Upper lobe of left lung (tissue), 6 donors: ENCODE data around the gene LYPD6. TPM values are rescaled to one million over a fixed set of nuclear protein-coding genes. Genes with fewer than 3 reads are reported as not detected.

Experiments used
- ATAC-seq, 2 donors: fragments of 200-7000 bp; cut with Tn5 transposase; one replicate each; pipeline ENCODE4 v1.9.1; 2022; ENCODE audit warnings: mild to moderate bottlenecking in 2 of 2, moderate library complexity in 2 of 2; ENCODE audit not compliant: low FRiP score in 2 of 2
- DNase-seq, 2 donors: peaks; one replicate each; pipeline ENCODE4 v3.0.0-alpha.2; 2019 to 2020
- H3K27ac ChIP-seq, 4 donors: fragments of 200-600 bp; sonication (generic); one replicate each; pipeline ENCODE4 v1.5.1; 2016 to 2019
- H3K27me3 ChIP-seq, 4 donors: fragments of 200-600 bp; sonication (generic); one replicate each; pipeline ENCODE4 v1.5.1; 2017 to 2019
- H3K36me3 ChIP-seq, 4 donors: fragments of 200-600 bp; sonication (generic); one replicate each; pipeline ENCODE4 v1.5.1; 2016 to 2019
- H3K4me1 ChIP-seq, 4 donors: fragments of 200-600 bp; sonication (generic); one replicate each; pipeline ENCODE4 v1.5.1; 2018 to 2019
- H3K4me3 ChIP-seq, 4 donors: fragments of 200-600 bp; sonication (generic); one replicate each; pipeline ENCODE4 v1.5.1; 2017 to 2019; ENCODE audit warnings: mild to moderate bottlenecking in 2 of 4, moderate library complexity in 1 of 4
- H3K9me3 ChIP-seq, 4 donors: fragments of 200-600 bp; sonication (generic); one replicate each; pipeline ENCODE4 v1.5.1; 2018 to 2019
- EP300 ChIP-seq, 4 donors: sonication (generic); formaldehyde crosslinking; IDR thresholded peaks; one replicate each; pipeline ENCODE4 v1.5.1; 2017; ENCODE audit warnings: antibody characterized with exemption in 4 of 4, control low read depth in 2 of 4
- POLR2A ChIP-seq, 4 donors: fragments of 450-650 bp; IDR thresholded peaks; one replicate each; pipeline ENCODE4 v1.5.1; 2016 to 2017; ENCODE audit warnings: antibody characterized with exemption in 4 of 4, mild to moderate bottlenecking in 2 of 4
- POLR2AphosphoS5 ChIP-seq, 2 donors: sonication (generic); formaldehyde crosslinking; IDR thresholded peaks; one replicate each; pipeline ENCODE4 v1.5.1; 2017; ENCODE audit warnings: antibody characterized with exemption in 2 of 2
- WGBS, 2 donors: methylation state at CpG; one replicate each; pipeline ENCODE4 v1.1.5; 2017 to 2018; 5-methylcytosine and 5-hydroxymethylcytosine counted together
- total RNA-seq, 6 donors: library from RNA; depleted of rRNA in 4 of 6; stranded (reverse); fragments of >200 nt in 4 of 6; gene quantifications; one replicate each; pipeline versions ENCODE4 v1.1.0 to v1.2.1, GENCODE V29; 2016 to 2021
- TF ChIP-seq, protein P1 (sequence below), 6 experiments: fragments of 450-650 bp in 4 of 6; fragments of 200-600 bp in 2 of 6; sonication (generic) in 2 of 6; IDR thresholded peaks; one replicate each; pipeline ENCODE4 v1.5.1; 2016 to 2019; ENCODE audit warnings: antibody characterized with exemption in 6 of 6
- donor health status: DM: no; HTN: no; CAD: no; lungs with moderate emphysema.
- donor health status: DM: no; HTN: yes; CAD: no; lungs with severe emphysema.

LYPD6 gene
- total RNA-seq, 6 donors from 2014 or later, result 0.09 to 0.89 (median 0.33) TPM; not detected in 1

DNA sequence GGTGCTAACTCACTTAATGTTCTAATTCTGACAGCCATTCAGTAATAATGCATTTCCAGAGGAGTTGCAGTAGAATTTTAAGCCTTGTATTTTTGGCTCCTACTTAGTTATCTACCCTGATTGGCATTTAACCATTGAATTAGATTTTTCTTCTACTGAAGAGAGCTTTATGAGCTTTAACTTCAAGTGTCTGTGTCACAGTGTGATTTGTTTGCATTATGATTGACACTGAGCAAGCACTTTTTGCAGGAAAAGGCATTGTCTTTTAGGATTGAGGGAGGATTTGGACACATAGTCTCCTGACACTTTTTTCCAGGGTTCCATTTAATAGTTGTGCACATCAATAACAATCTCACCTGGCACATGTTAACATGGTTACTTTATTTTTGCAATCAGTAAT, 26.7 kb downstream of the LYPD6 start:
- Histone ChIP-seq H3K4me1 (no peaks in the 10 kb centered on the region), H3K4me3 (no peak overlapping the region), H3K36me3 (no peaks in the 10 kb centered on the region), H3K9me3 (no peaks in the 10 kb centered on the region), H3K27ac (no peak overlapping the region), H3K27me3 (no peaks in the 10 kb centered on the region)
- DNase-seq (no peak), ATAC-seq (no peak)
- TF ChIP-seq EP300 (IDR thresholded peaks at IDR 0.05), result no peak
- no peak for TF ChIP-seq POLR2A (IDR thresholded peaks at IDR 0.05)
- no peak for TF ChIP-seq POLR2AphosphoS5 (IDR thresholded peaks at IDR 0.05)
- TF ChIP-seq, protein P1, sequence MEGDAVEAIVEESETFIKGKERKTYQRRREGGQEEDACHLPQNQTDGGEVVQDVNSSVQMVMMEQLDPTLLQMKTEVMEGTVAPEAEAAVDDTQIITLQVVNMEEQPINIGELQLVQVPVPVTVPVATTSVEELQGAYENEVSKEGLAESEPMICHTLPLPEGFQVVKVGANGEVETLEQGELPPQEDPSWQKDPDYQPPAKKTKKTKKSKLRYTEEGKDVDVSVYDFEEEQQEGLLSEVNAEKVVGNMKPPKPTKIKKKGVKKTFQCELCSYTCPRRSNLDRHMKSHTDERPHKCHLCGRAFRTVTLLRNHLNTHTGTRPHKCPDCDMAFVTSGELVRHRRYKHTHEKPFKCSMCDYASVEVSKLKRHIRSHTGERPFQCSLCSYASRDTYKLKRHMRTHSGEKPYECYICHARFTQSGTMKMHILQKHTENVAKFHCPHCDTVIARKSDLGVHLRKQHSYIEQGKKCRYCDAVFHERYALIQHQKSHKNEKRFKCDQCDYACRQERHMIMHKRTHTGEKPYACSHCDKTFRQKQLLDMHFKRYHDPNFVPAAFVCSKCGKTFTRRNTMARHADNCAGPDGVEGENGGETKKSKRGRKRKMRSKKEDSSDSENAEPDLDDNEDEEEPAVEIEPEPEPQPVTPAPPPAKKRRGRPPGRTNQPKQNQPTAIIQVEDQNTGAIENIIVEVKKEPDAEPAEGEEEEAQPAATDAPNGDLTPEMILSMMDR (IDR thresholded peaks at IDR 0.05), result no peak

DNA sequence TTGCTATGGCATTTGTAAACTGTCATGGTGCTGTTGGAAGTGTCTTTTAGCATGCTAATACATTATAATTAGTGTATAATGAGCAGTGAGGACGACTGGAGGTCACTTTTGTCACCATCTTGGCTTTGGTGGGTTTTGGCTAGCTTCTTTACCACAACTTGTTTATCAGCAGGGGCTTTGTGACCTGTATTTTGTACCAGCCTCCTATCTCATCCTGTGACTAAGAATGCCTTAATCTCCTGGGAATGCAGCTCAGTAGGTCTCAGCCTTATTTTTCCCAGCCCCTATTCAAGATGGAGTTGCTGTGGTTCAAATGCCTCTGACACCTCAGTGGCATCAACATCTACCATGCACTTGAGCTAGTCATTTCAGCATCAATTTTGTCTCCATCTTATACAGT, 29.7 kb downstream of the LYPD6 start:
- DNase-seq (no peak), ATAC-seq (no peak)
- Histone ChIP-seq H3K9me3 (no peaks in the 10 kb centered on the region), H3K4me1 (no peaks in the 10 kb centered on the region), H3K4me3 (no peak overlapping the region), H3K27me3 (no peaks in the 10 kb centered on the region), H3K27ac (no peak overlapping the region), H3K36me3 (no peaks in the 10 kb centered on the region)
- 45 to 54% methylated on average over 1 of the region's 1 CpG for WGBS, 2 donors
- TF ChIP-seq EP300 (IDR thresholded peaks at IDR 0.05) (no peak), POLR2A (IDR thresholded peaks at IDR 0.05) (no peak), POLR2AphosphoS5 (IDR thresholded peaks at IDR 0.05) (no peak)
- TF ChIP-seq, protein P1 (IDR thresholded peaks at IDR 0.05), result no peak

DNA sequence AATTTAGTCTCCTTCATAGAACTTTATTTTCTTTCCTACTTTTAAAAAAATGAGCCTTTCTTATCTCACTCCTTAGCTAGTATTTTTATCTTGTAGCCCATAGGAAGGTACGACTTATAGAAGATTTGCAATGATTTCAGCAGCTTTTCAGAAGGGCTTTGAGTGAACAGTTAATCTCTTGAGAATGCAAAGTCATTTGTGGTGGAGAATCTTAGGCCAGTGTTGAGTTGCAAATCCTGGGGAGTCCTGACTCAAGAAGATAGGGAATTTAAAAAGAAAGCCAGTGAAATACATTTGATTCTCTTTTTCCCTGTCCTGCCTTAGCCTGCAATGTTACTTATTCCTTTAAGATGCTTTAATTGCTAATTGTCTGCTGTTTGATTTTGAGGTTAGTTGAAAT, 33.6 kb downstream of the LYPD6 start:
- WGBS, 2 donors, result 74 to 77% methylated on average over 1 of the region's 1 CpG
- DNase-seq, result no peak

DNA sequence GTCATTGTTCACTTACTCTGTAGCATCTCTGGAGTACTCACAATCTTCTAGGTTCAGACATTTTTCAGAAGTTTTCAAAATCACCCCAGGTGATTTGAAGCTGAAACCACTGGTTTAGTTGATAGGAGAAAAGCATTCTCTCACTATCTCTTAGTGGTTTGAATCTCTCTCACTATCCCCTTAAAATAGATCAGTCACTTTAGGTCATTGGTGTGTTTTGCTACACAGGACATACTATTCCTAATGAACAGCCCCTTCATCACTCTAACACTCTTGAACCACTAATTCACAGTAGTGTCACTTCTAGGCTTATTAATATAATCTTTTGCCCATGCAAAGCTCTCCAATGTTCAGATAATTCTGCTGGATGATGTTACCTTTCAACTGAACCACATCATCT, 34.5 kb downstream of the LYPD6 start:
- no peak overlapping the region for H3K27ac ChIP-seq
- no peak for TF ChIP-seq EP300 (IDR thresholded peaks at IDR 0.05)
- TF ChIP-seq POLR2A (IDR thresholded peaks at IDR 0.05), result no peak
- TF ChIP-seq, protein P1 (IDR thresholded peaks at IDR 0.05), result no peak
- TF ChIP-seq POLR2AphosphoS5 (IDR thresholded peaks at IDR 0.05), result no peak
- no peak for ATAC-seq
- DNase-seq, result no peak
- H3K4me3 ChIP-seq, result no peak overlapping the region
- no peaks in the 10 kb centered on the region for H3K36me3 ChIP-seq
- H3K4me1 ChIP-seq, result no peaks in the 10 kb centered on the region
- H3K27me3 ChIP-seq, result no peaks in the 10 kb centered on the region
- H3K9me3 ChIP-seq, result no peaks in the 10 kb centered on the region

More for the DNA sequence above, 33.6 kb downstream of the LYPD6 start:
- H3K36me3 ChIP-seq, result no peaks in the 10 kb centered on the region
- no peak for ATAC-seq
- H3K27me3 ChIP-seq, result no peaks in the 10 kb centered on the region
- TF ChIP-seq, protein P1 (IDR thresholded peaks at IDR 0.05), result no peak
- TF ChIP-seq POLR2A (IDR thresholded peaks at IDR 0.05) (no peak), EP300 (IDR thresholded peaks at IDR 0.05) (no peak), POLR2AphosphoS5 (IDR thresholded peaks at IDR 0.05) (no peak)
- no peak overlapping the region for H3K4me3 ChIP-seq
- H3K4me1 ChIP-seq, result no peaks in the 10 kb centered on the region
- H3K9me3 ChIP-seq, result no peaks in the 10 kb centered on the region
- H3K27ac ChIP-seq, result no peak overlapping the region

DNA sequence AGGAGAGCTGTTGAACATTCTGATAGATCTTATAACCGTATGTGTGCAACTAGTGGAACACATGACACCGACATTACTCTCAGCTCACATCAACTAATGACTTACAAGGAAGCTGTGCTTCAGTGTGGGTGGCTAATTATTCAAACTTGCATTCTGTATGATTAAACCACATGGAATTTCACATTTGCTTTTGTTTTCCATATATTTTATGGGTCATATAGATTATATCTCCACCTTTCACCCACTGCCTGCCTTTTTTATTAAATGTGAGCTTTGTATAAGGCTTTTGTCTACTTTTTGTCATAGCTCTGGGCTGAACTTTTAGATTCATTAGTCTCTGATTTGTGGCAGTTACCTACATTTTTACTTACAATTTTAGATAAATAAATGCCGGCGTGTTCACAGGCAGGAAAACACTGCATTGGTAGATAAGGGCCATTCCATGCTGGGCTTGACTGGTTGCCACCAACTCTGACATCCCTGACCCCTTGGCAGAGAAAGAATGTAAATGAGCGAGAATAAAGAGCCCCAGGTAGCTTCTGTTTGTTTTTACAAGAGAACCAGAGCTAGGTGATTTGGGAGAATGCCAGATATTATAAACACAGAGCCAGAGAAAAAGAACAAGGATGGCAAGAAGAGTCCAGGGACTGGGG, 35.7 kb downstream of the LYPD6 start:
- TF ChIP-seq, protein P1 (IDR thresholded peaks at IDR 0.05), result no peak
- TF ChIP-seq EP300 (IDR thresholded peaks at IDR 0.05) (no peak), POLR2AphosphoS5 (IDR thresholded peaks at IDR 0.05) (no peak), POLR2A (IDR thresholded peaks at IDR 0.05) (no peak)
- DNase-seq (no peak), ATAC-seq (no peak)
- 48 to 51% methylated on average over 5 of the region's 5 CpGs for WGBS, 2 donors
- H3K27ac ChIP-seq, result no peak overlapping the region
- H3K4me1 ChIP-seq, result no peaks in the 10 kb centered on the region
- no peaks in the 10 kb centered on the region for H3K9me3 ChIP-seq
- H3K27me3 ChIP-seq, result no peaks in the 10 kb centered on the region
- no peak overlapping the region for H3K4me3 ChIP-seq
- H3K36me3 ChIP-seq, result no peaks in the 10 kb centered on the region
